Spleen (tissue), 13 donors: Measurements from ENCODE around the gene APOC1. TPM values are rescaled to one million over a fixed set of nuclear protein-coding genes. Genes with fewer than 3 reads are reported as not detected.
"Not testable (repeated sequence)": the region's sequence is repeated elsewhere in the genome, so short reads cannot be mapped to it uniquely, and the experiment has no call there.

Experiments
- DNase-seq: peaks from one replicate; pipeline ENCODE4 v3.0.0-alpha.2; 2020
- H3K27ac ChIP-seq, 8 donors: fragments of 200-600 bp; sonication (generic) in 7 of 8; 1 replicate in 4 of 8; 2 replicates in 4 of 8; pipeline versions ENCODE4 v1.5.0 to v1.8.0; 2016 to 2021; ENCODE audit warnings: inconsistent platforms in 4 of 8, mild to moderate bottlenecking in 4 of 8, moderate library complexity in 1 of 8
- H3K27me3 ChIP-seq, 7 donors: fragments of 200-600 bp; sonication (generic) in 6 of 7; replicated peaks in 1 of 7; 1 replicate in 4 of 7; 2 replicates in 3 of 7; pipeline versions ENCODE4 v1.5.0 to v1.8.0; 2016 to 2021; ENCODE audit warnings: inconsistent platforms in 3 of 7, mild to moderate bottlenecking in 1 of 7
- H3K36me3 ChIP-seq, 6 donors: fragments of 200-600 bp; sonication (generic) in 5 of 6; 1 replicate in 4 of 6; 2 replicates in 2 of 6; pipeline versions ENCODE4 v1.5.0 to v1.8.0; 2016 to 2021; ENCODE audit warnings: inconsistent platforms in 2 of 6
- H3K4me1 ChIP-seq, 6 donors: fragments of 200-600 bp; sonication (generic) in 5 of 6; 1 replicate in 3 of 6; 2 replicates in 3 of 6; pipeline versions ENCODE4 v1.5.0 to v1.8.0; 2016 to 2021; ENCODE audit warnings: inconsistent platforms in 3 of 6
- H3K4me3 ChIP-seq, 8 donors: fragments of 200-600 bp; sonication (generic) in 7 of 8; 1 replicate in 4 of 8; 2 replicates in 4 of 8; pipeline versions ENCODE4 v1.5.0 to v1.8.0; 2016 to 2021; ENCODE audit warnings: inconsistent platforms in 4 of 8, mild to moderate bottlenecking in 4 of 8, moderate library complexity in 2 of 8
- H3K9me3 ChIP-seq, 8 donors: fragments of 200-600 bp; sonication (generic) in 7 of 8; 1 replicate in 4 of 8; 2 replicates in 4 of 8; pipeline versions ENCODE4 v1.5.0 to v1.8.0; 2016 to 2021; ENCODE audit warnings: inconsistent platforms in 4 of 8
- POLR2A ChIP-seq, 3 donors: fragments of 450-650 bp; IDR thresholded peaks; one replicate each; pipeline ENCODE4 v1.5.1; 2017; ENCODE audit warnings: antibody characterized with exemption in 3 of 3, mild to moderate bottlenecking in 1 of 3
- POLR2AphosphoS5 ChIP-seq, 3 donors: sonication (generic); formaldehyde crosslinking; IDR thresholded peaks; one replicate each; pipeline ENCODE4 v1.5.1; 2017; ENCODE audit warnings: antibody characterized with exemption in 3 of 3
- WGBS, 5 donors: extraction: QIAGEN DNeasy Blood & Tissue Kit in 3 of 5; methylation state at CpG; one replicate each; pipeline versions ENCODE4 v1.1.5 to v1.1.7; 2013 to 2018; 5-methylcytosine and 5-hydroxymethylcytosine counted together
- intact Hi-C: fragments of 100-400 bp; cut with DNase I; formaldehyde crosslinking; loops from one replicate; pipeline ENCODE4 v1.15.0; 2023; ENCODE audit warnings: low total_unique reads
- long read RNA-seq, 2 donors: transcript quantifications; one replicate each; lab custom pipeline, GENCODE V29; 2026
- polyA plus RNA-seq, 3 donors: library from polyadenylated mRNA; stranded (reverse); fragments of 200-250 nt; gene quantifications; one replicate each; pipeline ENCODE4 v1.2.1, GENCODE V29; 2013
- total RNA-seq, 7 donors: library from RNA; depleted of rRNA in 3 of 7; stranded (reverse); fragments of >200 nt in 3 of 7; fragmentation: NEBNext Ultra II Directional in 4 of 7; extraction: Animal tissue kit (Norgen Biotek cat#: 25700) in 4 of 7; gene quantifications; one replicate each; pipeline versions ENCODE4 v1.1.0 to v1.2.1, GENCODE V29; 2016 to 2021
- TF ChIP-seq, protein P1 (sequence below), 11 experiments: fragments of 200-600 bp in 7 of 11; fragments of 450-650 bp in 4 of 11; sonication (generic) in 4 of 11; IDR thresholded peaks in 8 of 11; conservative IDR thresholded peaks in 3 of 11; 1 replicate in 7 of 11; 2 replicates in 4 of 11; pipeline versions ENCODE4 v1.4.0 to v1.8.0; 2016 to 2021; ENCODE audit warnings: antibody characterized with exemption in 11 of 11, inconsistent platforms in 4 of 11, mild to moderate bottlenecking in 1 of 11
- donor health status: healthy with polysubstance abuse.
- donor health status: DM: no; HTN: no; CAD: no; lungs with moderate emphysema.
- donor health status: DM: no; HTN: no; CAD: no.
- donor health status: Bipolar disorder and iron deficiency.
- donor health status: healthy.
- donor health status: DM: no; HTN: no; CAD: no.
- donor health status: DM: yes; HTN: yes; CAD: no.

The APOC1 gene
- total RNA-seq (100 to 1,000 TPM in 6 of 7 donors, 10 to 100 TPM in 1; 90.0 to 355 (median 195) TPM), polyA plus RNA-seq (100 to 1,000 TPM in 2 of 3 donors, 10 to 100 TPM in 1; 99.4 to 465 (median 348) TPM)
- long read RNA-seq, donor 1, transcript APOC1-208 (4 exons, 430 nt) = major isoform, 35 of 66 reads
- long read RNA-seq, donor 1, partial matches to known transcripts = 29 of 66 reads
- long read RNA-seq, donor 1, other reads (novel, unspliced or antisense) = 0 of 66 reads
- long read RNA-seq, donor 2, transcript APOC1-208 (4 exons, 430 nt) = major isoform, 37 of 74 reads
- long read RNA-seq, donor 2, partial matches to known transcripts = 33 of 74 reads
- long read RNA-seq, donor 2, other reads (novel, unspliced or antisense) = 0 of 74 reads

GRCh38 chr19:44914433-44915206 lies at the start of gene APOC1:
Gene APOC1, plus strand, starts transcription at chr19:44914608. Its CDS starts 284 bp downstream, at chr19:44914892.
- peak in 1 of 3 donors; percentile 58 for TF ChIP-seq POLR2AphosphoS5 (IDR thresholded peaks at IDR 0.05)
- Histone ChIP-seq H3K4me3 (peak within 1 kb of the TSS; percentile 27 to 64 (median 53)), H3K27ac (peak within 1 kb of the TSS; percentile 40 to 82 (median 78)), H3K4me1 (peaks cover 3 to 58% (median 21%) of the 10 kb centered on the region in 6 donors), H3K27me3 (peaks cover 0 to 32% (median 0%) of the 10 kb centered on the region in 7 donors)
- H3K9me3 ChIP-seq, H3K36me3 ChIP-seq, intact Hi-C loops: not testable (repeated sequence)
- 5 to 7% (median 6%) methylated on average over 23 to 28 of the region's 28 CpGs for WGBS, 5 donors
- DNase-seq = peak; percentile 91

DNA sequence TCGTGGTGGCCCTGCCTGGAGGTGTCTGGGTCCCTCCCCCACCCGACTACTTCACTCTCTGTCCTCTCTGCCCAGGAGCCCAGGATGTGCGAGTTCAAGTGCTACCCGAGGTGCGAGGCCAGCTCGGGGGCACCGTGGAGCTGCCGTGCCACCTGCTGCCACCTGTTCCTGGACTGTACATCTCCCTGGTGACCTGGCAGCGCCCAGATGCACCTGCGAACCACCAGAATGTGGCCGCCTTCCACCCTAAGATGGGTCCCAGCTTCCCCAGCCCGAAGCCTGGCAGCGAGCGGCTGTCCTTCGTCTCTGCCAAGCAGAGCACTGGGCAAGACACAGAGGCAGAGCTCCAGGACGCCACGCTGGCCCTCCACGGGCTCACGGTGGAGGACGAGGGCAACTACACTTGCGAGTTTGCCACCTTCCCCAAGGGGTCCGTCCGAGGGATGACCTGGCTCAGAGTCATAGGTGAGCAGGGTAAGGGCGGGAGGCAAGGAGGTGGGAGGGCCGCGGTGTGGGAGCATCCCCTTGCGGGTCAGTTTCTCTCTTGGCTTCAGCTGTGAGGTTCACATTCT lies 49.1 kb upstream of the APOC1 start:
- Histone ChIP-seq H3K9me3 (no peaks in the 10 kb centered on the region), H3K36me3 (peaks cover 0 to 50% (median 6%) of the 10 kb centered on the region in 6 donors), H3K27me3 (no peaks in the 10 kb centered on the region), H3K4me1 (peaks cover 6 to 54% (median 24%) of the 10 kb centered on the region in 6 donors), H3K27ac (peak overlapping the region in 1 of 8 donors; percentile 91), H3K4me3 (no peak overlapping the region)
- intact Hi-C loops = no loop called here
- TF ChIP-seq, protein P1, sequence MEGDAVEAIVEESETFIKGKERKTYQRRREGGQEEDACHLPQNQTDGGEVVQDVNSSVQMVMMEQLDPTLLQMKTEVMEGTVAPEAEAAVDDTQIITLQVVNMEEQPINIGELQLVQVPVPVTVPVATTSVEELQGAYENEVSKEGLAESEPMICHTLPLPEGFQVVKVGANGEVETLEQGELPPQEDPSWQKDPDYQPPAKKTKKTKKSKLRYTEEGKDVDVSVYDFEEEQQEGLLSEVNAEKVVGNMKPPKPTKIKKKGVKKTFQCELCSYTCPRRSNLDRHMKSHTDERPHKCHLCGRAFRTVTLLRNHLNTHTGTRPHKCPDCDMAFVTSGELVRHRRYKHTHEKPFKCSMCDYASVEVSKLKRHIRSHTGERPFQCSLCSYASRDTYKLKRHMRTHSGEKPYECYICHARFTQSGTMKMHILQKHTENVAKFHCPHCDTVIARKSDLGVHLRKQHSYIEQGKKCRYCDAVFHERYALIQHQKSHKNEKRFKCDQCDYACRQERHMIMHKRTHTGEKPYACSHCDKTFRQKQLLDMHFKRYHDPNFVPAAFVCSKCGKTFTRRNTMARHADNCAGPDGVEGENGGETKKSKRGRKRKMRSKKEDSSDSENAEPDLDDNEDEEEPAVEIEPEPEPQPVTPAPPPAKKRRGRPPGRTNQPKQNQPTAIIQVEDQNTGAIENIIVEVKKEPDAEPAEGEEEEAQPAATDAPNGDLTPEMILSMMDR (IDR thresholded peaks at IDR 0.05 in 8 of 11, conservative IDR thresholded peaks at IDR 0.05 in 3 of 11) = no peak
- peak in 1 of 3 donors; percentile 56 for TF ChIP-seq POLR2AphosphoS5 (IDR thresholded peaks at IDR 0.05)
- TF ChIP-seq POLR2A (IDR thresholded peaks at IDR 0.05) = no peak
- DNase-seq = no peak
- 87 to 94% (median 90%) methylated on average over 11 to 27 of the region's 27 CpGs for WGBS, 5 donors

- H3K9me3 ChIP-seq = no peaks in the 10 kb centered on the region
- H3K36me3 ChIP-seq = peaks cover 0 to 48% (median 9%) of the 10 kb centered on the region in 6 donors
- DNase-seq = no peak
- intact Hi-C loops = no loop called here
- peak overlapping the region in 5 of 8 donors; percentile 9 to 91 (median 40) for H3K27ac ChIP-seq
- H3K4me1 ChIP-seq = peaks cover 6 to 67% (median 34%) of the 10 kb centered on the region in 6 donors
- no peaks in the 10 kb centered on the region for H3K27me3 ChIP-seq
- TF ChIP-seq POLR2A (IDR thresholded peaks at IDR 0.05) (no peak), POLR2AphosphoS5 (IDR thresholded peaks at IDR 0.05) (no peak)
- TF ChIP-seq, protein P1 (IDR thresholded peaks at IDR 0.05 in 8 of 11, conservative IDR thresholded peaks at IDR 0.05 in 3 of 11) = no peak
- WGBS, 5 donors = 59 to 86% (median 70%) methylated on average over 4 of the region's 4 CpGs
- no peak overlapping the region for H3K4me3 ChIP-seq
These were observed 47.7 kb upstream of the APOC1 start for GRCh38 chr19:44866664-44867063.

- Histone ChIP-seq H3K9me3 (no peaks in the 10 kb centered on the region), H3K36me3 (peaks cover 0 to 52% (median 17%) of the 10 kb centered on the region in 6 donors), H3K4me1 (peaks cover 6 to 73% (median 34%) of the 10 kb centered on the region in 6 donors), H3K27ac (peak overlapping the region in 6 of 8 donors; percentile 8 to 91 (median 81)), H3K4me3 (no peak overlapping the region), H3K27me3 (no peaks in the 10 kb centered on the region)
- 81 to 90% (median 86%) methylated on average over 12 of the region's 12 CpGs for WGBS, 5 donors
- TF ChIP-seq POLR2AphosphoS5 (IDR thresholded peaks at IDR 0.05) = no peak
- no peak for DNase-seq
- intact Hi-C loops = no loop called here
These were observed 46.8 kb upstream of the APOC1 start for GRCh38 chr19:44867578-44867977.
